Stimulated activated CD4-positive, alpha-beta T cell treated with anti-CD3 and anti-CD28 coated beads, Interleukin-4, amount 100 ng/mL, for 1 hour (primary cell): ENCODE data around the gene NOC2L.
"Not testable (repeated sequence)": the region's sequence is repeated elsewhere in the genome, so short reads cannot be mapped to it uniquely, and the experiment has no call there.

ENCODE experiments used
- DNase-seq: peaks from one replicate; pipeline ENCODE4 v3.0.0-alpha.2; 2020

NOC2L gene

DNA sequence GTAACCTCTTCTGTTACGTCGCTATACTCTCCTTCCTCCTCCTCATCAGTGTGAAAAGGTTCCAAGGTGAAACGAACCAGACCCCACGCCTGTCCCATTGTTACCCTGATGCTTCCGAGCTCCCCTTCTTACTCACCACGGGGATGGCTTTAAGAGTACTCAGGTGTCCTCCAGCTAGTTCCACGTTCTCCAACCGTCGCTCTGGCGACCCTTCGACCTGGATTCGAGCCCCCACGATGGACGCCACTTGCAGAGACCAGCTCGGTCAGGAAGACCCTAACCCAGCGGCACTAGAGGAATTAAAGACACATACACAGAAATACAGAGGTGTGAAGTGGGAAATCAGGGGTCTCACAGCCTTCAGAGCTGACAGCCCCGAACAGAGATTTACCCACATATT is 61.1 kb downstream of the NOC2L start:
- DNase-seq, result not testable (repeated sequence)

DNA sequence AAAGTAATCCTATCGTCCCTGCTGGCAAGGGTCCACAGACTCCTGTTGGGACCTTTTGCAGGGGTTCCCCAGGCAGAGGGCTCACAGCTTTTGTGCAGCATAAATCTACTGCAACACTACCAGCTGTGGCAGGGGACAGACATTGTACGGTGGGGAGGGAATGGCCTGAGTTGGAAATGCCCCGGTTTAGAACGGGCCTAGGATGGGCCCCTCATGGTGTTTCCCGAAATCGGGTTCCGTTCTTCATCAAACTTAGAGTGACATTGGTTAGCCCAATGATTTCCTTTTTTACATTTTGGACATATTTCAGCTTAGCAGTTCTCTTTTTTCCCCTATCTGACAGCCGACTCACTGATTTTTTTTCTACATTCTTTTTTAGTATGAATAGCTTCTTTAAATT is 61.8 kb downstream of the NOC2L start:
- no peak for DNase-seq
